Measurements from ENCODE around the gene SLC6A18.

The SLC6A18 gene

DNA sequence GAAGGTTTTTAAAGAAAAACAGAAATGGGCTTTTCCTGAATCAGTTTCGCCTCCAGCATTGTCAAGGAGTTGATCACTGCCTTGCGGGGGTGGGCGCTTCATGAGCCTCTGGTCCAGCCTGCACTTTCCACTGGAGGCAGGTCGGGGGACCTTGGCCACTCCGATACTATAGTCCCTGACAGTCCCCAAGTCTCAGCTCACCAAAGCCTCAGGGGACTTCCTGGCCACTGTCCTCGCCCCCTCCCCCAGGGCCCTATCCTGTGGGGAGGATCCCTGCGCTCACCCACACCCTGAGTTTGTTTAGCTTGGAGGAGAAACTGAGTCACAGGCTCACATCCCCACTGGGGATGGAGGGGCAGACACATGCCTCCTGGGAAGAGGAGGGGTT lies 22.4 kb upstream of the SLC6A18 start:
- no peak for DNase-seq (ENCODE audit: low read depth)

- no peak for DNase-seq (ENCODE audit: low read depth)
Measured at GRCh38 chr5:1203311-1203967, 21.7 kb upstream of the SLC6A18 start.

GRCh38 chr5:1203968-1204692 lies 21.1 kb upstream of the SLC6A18 start:
- DNase-seq (ENCODE audit: low read depth) = no peak

DNA sequence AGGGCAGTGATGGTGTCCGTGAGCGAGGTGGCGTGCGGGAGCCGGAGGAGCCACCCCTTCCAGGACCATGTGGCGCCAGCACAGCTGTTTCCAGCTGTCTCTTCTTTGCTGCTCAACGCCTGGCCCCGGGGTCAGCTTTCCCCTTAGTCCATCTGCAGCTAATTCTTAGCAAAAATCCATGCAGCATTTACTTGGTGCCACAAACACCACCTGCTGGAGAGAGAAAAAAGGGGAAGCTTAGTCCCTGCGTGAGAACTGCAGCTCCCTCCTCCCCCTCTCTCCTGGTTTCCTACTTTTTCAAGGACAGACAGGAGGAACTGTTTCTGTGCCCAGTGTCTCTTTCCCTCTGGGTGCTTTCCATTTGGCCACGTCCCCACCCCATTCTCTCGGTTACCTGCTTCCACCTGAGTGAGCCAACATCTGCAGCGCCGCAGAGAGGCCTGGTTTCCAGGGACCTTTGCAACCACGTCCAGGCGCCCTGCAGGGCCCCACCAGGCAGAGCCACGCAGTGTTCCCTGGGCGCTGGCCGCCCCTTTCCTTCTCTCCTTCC lies 20.4 kb upstream of the SLC6A18 start:
- no peak for DNase-seq (ENCODE audit: low read depth)

DNA sequence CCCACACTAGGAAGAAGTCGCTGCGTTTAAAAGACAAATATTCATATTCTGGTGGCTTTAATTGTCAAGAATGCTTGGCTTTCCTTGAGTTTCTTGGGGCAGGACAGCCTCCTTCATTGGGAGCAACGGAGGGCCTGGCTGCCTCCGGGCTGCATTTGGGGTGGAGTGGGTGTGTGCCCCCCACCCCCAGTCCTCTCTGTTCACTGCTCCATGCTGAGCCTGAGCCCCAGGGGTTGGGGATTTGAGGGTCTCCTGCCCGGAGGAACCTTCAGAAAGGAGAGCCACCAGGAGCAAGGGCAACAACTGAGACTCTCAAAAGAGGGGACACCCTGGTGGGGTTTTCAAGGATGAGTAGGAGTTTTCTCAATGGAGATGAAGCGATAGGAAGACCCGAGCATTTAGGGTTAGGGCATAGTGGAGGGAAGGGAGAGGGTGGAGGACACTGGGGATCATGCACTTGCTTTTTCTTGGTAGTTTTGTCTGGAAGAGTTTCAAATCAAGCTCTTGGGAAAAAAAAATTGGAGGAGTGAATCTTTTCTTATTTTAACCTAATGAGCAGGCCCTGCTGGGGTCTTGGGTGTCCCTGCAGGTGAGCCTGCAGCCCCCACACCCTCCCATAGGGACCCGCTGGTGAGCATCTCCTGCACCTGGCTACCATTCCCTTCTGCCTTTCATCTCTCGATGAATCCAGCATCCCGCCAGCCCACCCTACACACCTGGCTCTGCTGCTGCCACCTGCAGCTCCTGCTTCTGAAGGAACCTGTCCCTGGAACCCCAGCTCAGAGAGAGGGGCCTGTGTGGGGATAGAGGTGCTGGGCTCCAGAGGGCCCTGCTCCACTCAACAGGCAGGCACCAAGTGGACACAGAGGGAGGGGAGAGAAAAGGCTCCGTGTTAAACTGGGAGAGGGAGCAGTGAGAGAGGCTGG lies 19.7 kb upstream of the SLC6A18 start:
- DNase-seq (ENCODE audit: low read depth) = no peak

GRCh38 chr5:1206521-1207412 lies 18.4 kb upstream of the SLC6A18 start:
- no peak for DNase-seq (ENCODE audit: low read depth)

GRCh38 chr5:1207555-1207954 lies 17.6 kb upstream of the SLC6A18 start:
- DNase-seq (ENCODE audit: low read depth) = no peak

DNA sequence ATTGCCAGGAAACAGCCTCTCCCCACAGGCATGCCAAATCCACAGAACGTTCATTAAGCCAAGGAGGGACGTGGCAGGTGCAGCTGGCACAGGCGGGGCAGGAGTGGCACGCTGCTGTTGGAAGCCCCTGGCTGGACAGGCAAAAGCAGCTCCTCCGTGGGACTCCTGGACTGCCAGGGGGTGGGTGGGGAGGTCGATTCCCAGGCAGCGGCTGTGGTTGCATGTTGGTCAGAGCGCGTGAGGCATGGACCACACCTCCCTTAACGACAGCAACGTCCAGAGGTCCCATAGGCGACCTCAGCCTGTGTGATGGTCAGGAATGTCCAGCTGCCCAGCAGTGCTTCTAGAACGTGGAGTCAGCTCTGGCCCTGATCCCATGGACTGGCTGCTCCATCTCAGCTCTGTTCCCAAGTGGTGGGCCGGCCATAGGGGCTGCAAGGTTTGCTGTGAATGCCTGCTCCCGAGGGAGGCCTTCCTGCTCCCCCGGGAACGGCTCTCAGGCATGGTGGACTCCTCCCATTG lies 16.9 kb upstream of the SLC6A18 start:
- DNase-seq (ENCODE audit: low read depth) = no peak

DNA sequence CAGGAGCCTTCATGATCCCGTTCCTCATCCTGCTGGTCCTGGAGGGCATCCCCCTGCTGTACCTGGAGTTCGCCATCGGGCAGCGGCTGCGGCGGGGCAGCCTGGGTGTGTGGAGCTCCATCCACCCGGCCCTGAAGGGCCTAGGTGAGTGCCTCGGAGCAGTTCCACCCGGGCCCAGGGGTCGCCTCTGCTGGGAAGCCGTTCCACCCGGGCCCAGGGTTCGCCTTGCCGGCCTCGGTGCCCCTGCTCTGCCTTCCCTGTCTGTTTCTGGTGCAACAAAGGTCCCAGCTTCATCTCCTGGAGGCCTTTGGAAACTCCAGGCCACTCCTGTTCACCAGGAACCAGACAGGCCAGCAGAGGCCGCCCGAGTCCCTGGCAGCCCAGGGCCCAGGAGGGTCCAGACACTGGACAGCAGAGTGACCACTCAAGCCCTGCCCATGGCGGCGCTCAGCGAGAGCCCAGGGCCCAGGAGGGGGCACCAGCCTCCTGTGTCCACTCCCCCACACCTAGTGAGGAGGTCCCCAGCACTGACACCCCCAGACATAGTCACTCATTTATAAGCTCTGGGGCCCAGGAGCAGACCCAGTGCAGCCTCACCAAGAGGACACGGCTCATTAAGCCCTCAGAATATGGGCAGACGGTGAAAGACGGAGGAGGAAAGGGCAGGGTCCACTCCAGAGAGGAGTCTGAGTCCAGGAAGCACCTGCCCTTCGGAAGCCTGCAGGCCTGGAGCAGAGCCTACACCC lies 16.3 kb upstream of the SLC6A18 start:
- DNase-seq (ENCODE audit: low read depth) = no peak

GRCh38 chr5:1209489-1209852 lies 15.7 kb upstream of the SLC6A18 start:
- DNase-seq (ENCODE audit: low read depth) = no peak

DNA sequence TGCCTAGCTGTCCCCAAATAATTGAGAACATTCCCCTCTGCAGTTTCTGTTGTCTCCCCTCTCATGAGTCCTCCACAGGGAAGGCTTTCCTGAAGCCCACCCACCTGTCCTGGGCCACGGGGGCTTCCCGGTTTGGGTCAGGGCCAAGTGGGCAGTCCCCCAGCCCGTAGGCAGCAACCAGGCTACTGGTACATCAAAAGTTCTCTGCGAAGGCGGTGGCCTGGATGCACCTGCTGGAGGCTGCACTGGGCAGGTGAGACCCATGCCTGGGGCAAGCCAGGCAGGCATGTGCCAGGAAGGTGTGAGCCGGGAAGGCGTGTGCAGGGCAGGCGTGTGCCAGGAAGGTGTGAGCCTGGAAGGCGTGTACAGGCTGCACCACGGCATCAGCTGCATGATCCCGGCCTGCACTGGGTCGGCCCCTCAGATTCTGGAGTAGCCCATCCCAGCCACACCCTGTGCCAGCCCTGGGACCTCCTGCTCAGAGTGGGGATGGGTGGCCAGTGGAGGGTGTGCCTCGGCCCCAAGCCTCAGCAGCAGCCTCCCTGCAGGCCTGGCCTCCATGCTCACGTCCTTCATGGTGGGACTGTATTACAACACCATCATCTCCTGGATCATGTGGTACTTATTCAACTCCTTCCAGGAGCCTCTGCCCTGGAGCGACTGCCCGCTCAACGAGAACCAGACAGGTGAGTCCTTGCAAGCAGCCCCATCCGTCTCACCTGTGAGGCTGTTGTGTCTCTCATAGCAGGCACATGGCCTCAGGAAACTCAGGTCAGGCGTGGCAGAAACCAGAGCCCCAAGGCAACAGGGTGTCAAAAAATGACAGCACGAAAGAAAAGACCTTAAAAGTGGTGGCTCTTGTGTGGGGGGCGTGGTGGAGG lies 15.0 kb upstream of the SLC6A18 start:
- DNase-seq (ENCODE audit: low read depth) = no peak

DNA sequence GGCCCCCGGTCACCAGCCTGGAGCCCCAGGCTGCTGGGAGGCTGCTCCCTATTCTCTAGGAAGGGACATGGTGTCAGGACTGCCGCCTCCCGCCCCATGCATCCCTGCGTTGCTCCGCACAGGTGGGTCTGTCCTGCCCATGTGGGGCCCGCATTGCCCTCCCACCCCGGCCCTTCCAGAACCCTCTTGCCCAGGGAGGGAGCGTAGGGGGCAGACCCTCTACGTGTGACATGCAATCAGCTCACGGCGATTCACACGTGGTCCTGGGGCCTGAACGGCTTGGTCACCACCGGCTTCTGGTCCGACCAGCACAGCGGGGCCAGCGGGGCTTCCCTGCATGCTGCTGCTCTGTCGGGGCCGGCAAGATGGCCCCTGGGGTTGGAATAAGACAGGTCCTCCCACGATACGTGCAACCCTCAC lies 14.3 kb upstream of the SLC6A18 start:
- DNase-seq (ENCODE audit: low read depth) = no peak

- DNase-seq (ENCODE audit: low read depth) = no peak
Measured at GRCh38 chr5:1211701-1212100, 13.5 kb upstream of the SLC6A18 start.

DNA sequence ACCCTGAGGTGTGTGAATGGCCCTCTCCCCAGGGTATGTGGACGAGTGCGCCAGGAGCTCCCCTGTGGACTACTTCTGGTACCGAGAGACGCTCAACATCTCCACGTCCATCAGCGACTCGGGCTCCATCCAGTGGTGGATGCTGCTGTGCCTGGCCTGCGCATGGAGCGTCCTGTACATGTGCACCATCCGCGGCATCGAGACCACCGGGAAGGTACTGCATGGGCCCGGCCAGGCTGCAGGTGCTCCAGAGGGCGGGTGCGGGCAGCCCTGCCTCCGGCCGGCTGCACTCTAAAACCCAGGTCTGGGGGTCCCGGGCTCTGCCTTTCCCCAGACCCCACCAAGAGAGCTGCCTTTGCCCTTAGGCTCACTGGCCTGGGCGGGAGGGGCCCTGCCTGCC lies 12.9 kb upstream of the SLC6A18 start:
- no peak for DNase-seq (ENCODE audit: low read depth)

- DNase-seq (ENCODE audit: low read depth) = no peak
Measured at GRCh38 chr5:1212881-1213280, 12.3 kb upstream of the SLC6A18 start.

DNA sequence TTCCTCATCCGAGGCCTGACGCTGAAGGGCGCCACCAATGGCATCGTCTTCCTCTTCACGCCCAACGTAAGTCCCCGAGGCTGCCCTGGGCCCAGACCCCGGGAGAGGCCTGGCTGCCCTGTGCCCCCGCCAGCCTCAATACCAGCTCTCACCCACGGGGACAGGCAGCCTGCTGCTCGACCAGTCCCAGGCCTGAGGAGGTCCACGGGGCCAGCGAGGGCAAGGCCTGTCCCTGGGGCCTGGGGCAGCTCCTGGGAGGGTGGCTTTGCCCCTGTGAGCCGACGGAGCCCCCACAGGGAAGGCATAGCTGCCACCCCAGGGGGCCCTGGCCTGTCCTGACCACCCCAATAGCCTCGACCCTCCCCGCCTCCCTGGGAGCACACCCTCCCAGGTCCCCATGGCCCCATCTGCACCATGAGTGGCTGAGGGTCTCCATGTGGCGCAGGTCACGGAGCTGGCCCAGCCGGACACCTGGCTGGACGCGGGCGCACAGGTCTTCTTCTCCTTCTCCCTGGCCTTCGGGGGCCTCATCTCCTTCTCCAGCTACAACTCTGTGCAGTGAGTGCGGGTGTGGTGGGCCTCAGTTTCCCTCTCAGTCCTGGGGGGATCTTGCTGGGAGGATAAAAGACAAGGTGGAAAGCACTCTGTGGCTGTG lies 11.5 kb upstream of the SLC6A18 start:
- no peak for DNase-seq (ENCODE audit: low read depth)

DNA sequence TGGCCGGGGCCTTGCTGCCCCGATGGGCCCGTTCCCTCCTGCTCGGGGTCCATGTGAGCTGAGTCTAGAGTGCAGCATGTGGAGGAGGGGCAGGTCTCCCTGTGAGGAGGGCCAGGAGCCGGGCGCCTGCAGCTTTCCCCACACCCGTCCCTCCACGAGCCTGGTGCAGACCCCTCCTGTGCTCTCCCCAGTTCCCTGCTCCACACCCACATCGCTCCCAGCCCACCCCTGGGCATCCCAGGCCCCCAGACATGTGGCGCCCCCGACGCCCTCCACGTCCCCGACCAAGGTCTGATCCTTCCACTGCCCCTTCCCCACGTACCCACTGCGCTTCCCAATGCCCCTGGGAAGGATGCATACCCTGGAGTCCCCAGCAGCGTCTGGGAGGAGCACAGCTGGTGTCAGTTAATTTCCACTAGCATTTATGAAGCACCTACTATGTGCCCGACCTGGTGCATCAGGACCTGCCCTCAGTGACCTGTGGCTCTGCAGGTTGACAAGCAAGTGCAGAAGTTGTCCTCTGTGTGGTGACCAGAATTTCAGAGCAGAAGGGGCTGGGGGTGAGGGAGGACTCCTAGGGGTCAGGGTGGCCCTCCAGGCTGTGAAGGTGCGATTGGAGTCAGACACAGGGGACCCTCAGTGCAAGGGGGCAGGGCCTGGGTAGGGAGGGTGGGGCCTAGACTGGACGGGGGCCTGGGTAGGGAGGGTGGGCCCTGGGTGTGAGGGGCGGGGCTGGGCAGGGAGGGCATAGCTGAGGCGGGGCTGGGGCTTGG lies 10.8 kb upstream of the SLC6A18 start:
- no peak for DNase-seq (ENCODE audit: low read depth)

DNA sequence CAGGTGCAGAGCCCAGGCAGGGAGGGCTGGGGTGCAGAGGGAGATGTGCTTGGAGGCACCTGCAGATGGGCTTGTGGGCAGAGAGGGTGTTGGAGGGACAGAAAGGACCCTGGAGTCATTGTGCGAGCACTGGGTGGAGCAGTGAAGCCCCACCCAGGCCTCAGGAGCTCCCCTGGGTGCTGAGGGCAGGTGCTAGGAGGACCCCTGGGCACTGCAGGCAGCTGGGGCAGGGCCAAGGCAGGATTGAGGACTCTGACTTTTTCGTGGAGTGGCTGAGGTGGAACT lies 10.3 kb upstream of the SLC6A18 start:
- DNase-seq (ENCODE audit: low read depth) = no peak
